Sigmoid colon (tissue), 4 donors: ENCODE results near the gene PLEKHA7.

ENCODE experiments used
- POLR2A ChIP-seq, 2 donors: fragments of 450-650 bp; IDR thresholded peaks; one replicate each; pipeline ENCODE4 v1.6.1; 2016; ENCODE audit warnings: antibody characterized with exemption in 2 of 2, mild to moderate bottlenecking in 2 of 2, moderate library complexity in 2 of 2
- POLR2AphosphoS5 ChIP-seq, 4 donors: sonication (generic); formaldehyde crosslinking; IDR thresholded peaks; one replicate each; pipeline ENCODE4 v1.6.1; 2017; ENCODE audit warnings: antibody characterized with exemption in 4 of 4

GRCh38 chr11:16902781-16903378, 111.3 kb downstream of the PLEKHA7 start:
- TF ChIP-seq POLR2A (IDR thresholded peaks at IDR 0.05), result no peak
- TF ChIP-seq POLR2AphosphoS5 (IDR thresholded peaks at IDR 0.05), result no peak
